K562 (cell line): Measurements from ENCODE around the gene BZW1. TPM values are rescaled to one million over a fixed set of nuclear protein-coding genes. Genes with fewer than 3 reads are reported as not detected.

Experiments used
- ATAC-seq: fragments of 200-7000 bp; cut with Tn5 transposase; 3 replicates; pipeline ENCODE4 v1.9.1; 2020; ENCODE audit warnings: moderate library complexity
- BruUV-seq: library from RNA; stranded (reverse); fragments of 400-500 nt; replicated peaks from 2 replicates; lab custom pipeline; 2021; lab: Mats Ljungman, UMichigan
- CTCF ChIA-PET: fragments of 300-600 bp; formaldehyde crosslinking; extraction: SDS; loops from one replicate; lab custom pipeline; 2021; ENCODE audit warnings: low intra/inter-chr PET ratio; lab: Yijun Ruan, JAX
- POLR2A ChIA-PET: fragments of 300-600, 350-650 bp; sonication (Branson Sonifier 250); formaldehyde crosslinking; extraction: SDS; loops from one replicate; lab custom pipeline; 2021; ENCODE audit warnings: antibody characterized with exemption, inconsistent platforms; lab: Yijun Ruan, JAX
- DNase-seq, 4 experiments: peaks; one replicate each; pipeline versions ENCODE4 v3.0.0 to v3.0.0-alpha.2; 2011 to 2018; ENCODE audit warnings: low spot score in 3 of 4, mixed read lengths in 3 of 4; ENCODE audit errors: extremely low read depth in 1 of 4
- FAIRE-seq: peaks from 2 replicates; lab custom pipeline; 2011; peaks lifted over from hg19 to GRCh38; lab: Jason Lieb, UNC
- H2AFZ ChIP-seq: 2 replicates; pipeline ENCODE4 v1.6.0; 2011; ENCODE audit warnings: low read depth, low read length, control low read depth, inconsistent platforms
- H3K27ac ChIP-seq: fragments of 200-600 bp; 3 replicates; pipeline ENCODE4 v1.8.0; 2011; ENCODE audit warnings: low read depth, mild to moderate bottlenecking, control low read depth, inconsistent platforms, low read length, moderate library complexity, mixed read lengths; ENCODE audit errors: extremely low read depth
- H3K27me3 ChIP-seq, 2 experiments: fragments of 300-600 bp in 1 of 2; 2 replicates in 1 of 2; 3 replicates in 1 of 2; pipeline versions ENCODE4 v1.6.0 to v1.8.0; 2011; ENCODE audit warnings: inconsistent platforms in 2 of 2, low read length in 2 of 2, mild to moderate bottlenecking in 1 of 2, mixed read lengths in 1 of 2, moderate library complexity in 1 of 2; ENCODE audit not compliant: control insufficient read depth in 2 of 2, insufficient read depth in 2 of 2
- H3K36me3 ChIP-seq: fragments of 300-600 bp; 3 replicates; pipeline ENCODE4 v1.8.0; 2011; ENCODE audit warnings: mild to moderate bottlenecking, low read length, inconsistent platforms; ENCODE audit not compliant: control insufficient read depth, insufficient read depth
- H3K4me1 ChIP-seq, 2 experiments: fragments of 200-600 bp in 1 of 2; replicated peaks in 1 of 2; 2 replicates in 1 of 2; 3 replicates in 1 of 2; pipeline versions ENCODE4 v1.5.1 to v1.8.0; 2011; ENCODE audit warnings: inconsistent platforms in 2 of 2, low read length in 2 of 2, mild to moderate bottlenecking in 1 of 2, mixed read lengths in 1 of 2, moderate library complexity in 1 of 2; ENCODE audit not compliant: control insufficient read depth in 2 of 2, insufficient read depth in 2 of 2
- H3K4me2 ChIP-seq: 2 replicates; pipeline ENCODE4 v1.6.1; 2011; ENCODE audit warnings: low read length, control low read depth, inconsistent platforms, mixed read lengths; ENCODE audit not compliant: insufficient read depth
- H3K4me3 ChIP-seq: fragments of 200-600 bp; sonication (generic), shearing (Covaris generic); 2 replicates; pipeline ENCODE4 v1.5.1; 2016; ENCODE audit warnings: control low read depth, inconsistent platforms
- H3K79me2 ChIP-seq: fragments of 200-600 bp; 3 replicates; pipeline ENCODE4 v1.8.0; 2011; ENCODE audit warnings: low read length, inconsistent platforms; ENCODE audit not compliant: control insufficient read depth, insufficient read depth
- H3K9ac ChIP-seq, 2 experiments: 2 replicates each; pipeline versions ENCODE4 v1.6.0 to v1.6.1; 2011; ENCODE audit warnings: low read depth in 2 of 2, low read length in 2 of 2, control low read depth in 1 of 2, inconsistent platforms in 1 of 2, mild to moderate bottlenecking in 1 of 2, mixed read lengths in 1 of 2; ENCODE audit not compliant: insufficient read depth in 1 of 2
- H3K9me1 ChIP-seq: one replicate; pipeline ENCODE4 v1.6.0; 2011; ENCODE audit warnings: inconsistent platforms, mild to moderate bottlenecking, low read length, moderate library complexity; ENCODE audit not compliant: control insufficient read depth, insufficient read depth
- H3K9me3 ChIP-seq: replicated peaks from 2 replicates; pipeline ENCODE4 v1.5.1; 2011; ENCODE audit warnings: low read depth, low read length, inconsistent platforms; ENCODE audit not compliant: control insufficient read depth, insufficient read depth
- H4K20me1 ChIP-seq: replicated peaks from 2 replicates; pipeline ENCODE4 v1.6.1; 2011; ENCODE audit warnings: low read length, inconsistent platforms, mixed read lengths; ENCODE audit not compliant: control insufficient read depth, insufficient read depth
- CAMTA2 ChIP-seq: fragments of 250-450 bp; sonication (Bioruptor Pico); conservative IDR thresholded peaks from 2 replicates; pipeline ENCODE4 v1.5.1; 2022
- CREB3 ChIP-seq: fragments of 450-650 bp; conservative IDR thresholded peaks from 2 replicates; pipeline ENCODE4 v1.6.1; 2016; ENCODE audit warnings: missing genetic modification characterization, low read depth, mild to moderate bottlenecking, missing compliant biosample characterization, moderate library complexity
- CTCF ChIP-seq, 3 experiments: IDR thresholded peaks in 2 of 3; conservative IDR thresholded peaks in 1 of 3; 2 replicates each; pipeline ENCODE4 v1.5.1; 2011 to 2012; ENCODE audit warnings: low read length in 3 of 3, mild to moderate bottlenecking in 3 of 3, control low read depth in 2 of 3, improper control_type of control experiment in 1 of 3, inconsistent platforms in 1 of 3, low read depth in 1 of 3, mixed read lengths in 1 of 3, moderate library complexity in 1 of 3; ENCODE audit not compliant: insufficient read depth in 2 of 3
- FOXJ3 ChIP-seq: sonication (generic); formaldehyde crosslinking; IDR thresholded peaks from 2 replicates; pipeline ENCODE4 v1.4.0; 2020; ENCODE audit warnings: mild to moderate bottlenecking, missing genetic modification reagents
- LEF1 ChIP-seq: fragments of 450-650 bp; IDR thresholded peaks from 2 replicates; pipeline ENCODE4 v1.6.1; 2016; ENCODE audit warnings: mild to moderate bottlenecking
- WGBS: fragments of 100-300 bp; shearing (Covaris generic); methylation state at CpG from one replicate; pipeline ENCODE4 v1.1.6; 2016; ENCODE audit warnings: low coverage, mixed read lengths; ENCODE audit not compliant: insufficient coverage; ENCODE audit errors: missing lambda C conversion rate; 5-methylcytosine and 5-hydroxymethylcytosine counted together
- in situ Hi-C: fragments of 300-500 bp; cut with MboI; formaldehyde crosslinking; loops from 4 replicates; pipeline ENCODE4 v1.15.0; 2018; ENCODE audit warnings: inconsistent platforms, mixed read lengths
- intact Hi-C: fragments of 100-400 bp; cut with micrococcal nuclease; formaldehyde crosslinking; loops from 2 replicates; pipeline ENCODE4 v1.14.2; 2022
- polyA plus RNA-seq, 8 experiments: library from polyadenylated mRNA; depleted of rRNA in 4 of 8; stranded (reverse) in 5 of 8; unstranded in 3 of 8; fragments of >200 nt; fragmentation: Nextera tagmentation in 2 of 8; fragmentation: Illumina TruSeq in 1 of 8; extraction: Ambion mirVana in 2 of 8; extraction: Trizol in 1 of 8; gene quantifications; 2 replicates each; pipeline versions ENCODE4 v1.2.1 to v1.2.3, GENCODE V29; 2011 to 2014; ENCODE audit warnings: inconsistent platforms in 1 of 8, missing spikeins in 1 of 8
- total RNA-seq, 7 experiments: library from RNA; depleted of rRNA in 6 of 7; stranded (reverse); fragments of >200 nt in 6 of 7; fragmentation: Illumina TruSeq in 2 of 7; extraction: Trizol in 2 of 7; gene quantifications; 2 replicates each; pipeline versions ENCODE4 v1.2.1 to v1.2.3, GENCODE V29; 2011 to 2021; ENCODE audit warnings: low replicate concordance in 1 of 7

BZW1 gene
- total and polyA plus RNA-seq, 9 of the 15 experiments (the other 6 are each of a cell fraction or from before 2014, with no cell fraction given), result 110 to 244 (median 198) TPM

GRCh38 chr2:200765995-200766660 lies 45.6 kb upstream of the BZW1 start (continued):
- no peak for TF ChIP-seq LEF1

- Histone ChIP-seq H3K36me3 (no peaks in the 10 kb centered on the region), H4K20me1 (no peaks in the 10 kb centered on the region), H3K9ac (no peak overlapping the region), H3K4me1 (peaks cover 0 to 2% of the 10 kb centered on the region in 2 experiments; a peak in 1 of 5 replicates), H3K4me2 (no peak overlapping the region), H3K27me3 (peaks cover 0 to 16% of the 10 kb centered on the region in 2 experiments; a peak in 4 of 5 replicates), H3K27ac (no peak overlapping the region), H3K9me3 (no peaks in the 10 kb centered on the region), H3K9me1 (no peaks in the 10 kb centered on the region), H2AFZ (no peak overlapping the region), H3K79me2 (no peaks in the 10 kb centered on the region), H3K4me3 (no peak overlapping the region)
- no TSS peak for BruUV-seq
- TF ChIP-seq CAMTA2 (CRISPR knock-in tag) (no peak), FOXJ3 (no peak), CTCF (IDR thresholded peaks at IDR 0.05 in 2 of 3, conservative IDR thresholded peaks at IDR 0.05 in 1 of 3; ENCODE audit: insufficient read depth in 2 of 3, low read depth in 1 of 3, low read length in 3 of 3) (peak in 2 of 3 experiments; percentile 3 to 27; a peak in 1 of 6 replicates), CREB3 (no peak)
- CTCF ChIA-PET, result no interaction called here
- in situ Hi-C loops (no loop called here), intact Hi-C loops (loop anchor here (5.0 kb wide), 1 partner anchor 45 kb away; the partner anchor contains the start of gene BZW1)
- ATAC-seq (peak; percentile 59), DNase-seq (no peak), FAIRE-seq (no peak)
- POLR2A ChIA-PET, result interaction anchor here (0.6 to 1.6 kb wide), 4 partner anchors 7 to 466 kb away, joined by 3 to 7 read pairs (median 3); no protein-coding TSS in a partner anchor
- 11% methylated on average over 10 of the region's 12 CpGs for WGBS
Measured at GRCh38 chr2:200767111-200767885, 44.4 kb upstream of the BZW1 start.
